Measurements from ENCODE around the gene MUC5B. TPM values are rescaled to one million over a fixed set of nuclear protein-coding genes. Genes with fewer than 3 reads are reported as not detected.

Gene MUC5B
- total RNA-seq, 1 experiment from 2014 or later, result not detected

GRCh38 chr11:1225386-1226225 lies 2.7 kb downstream of the MUC5B start:
- ChIA-PET POLR2A (interaction anchor here (0.6 to 0.7 kb wide), 2 partner anchors 32 to 150 kb away, joined by 3 read pairs; no protein-coding TSS in a partner anchor), CTCF (no interaction called here)
- Mint-ChIP-seq H3K9me3 (ENCODE audit: unreplicated experiment) (no peaks in the 10 kb centered on the region), H3K27ac (ENCODE audit: low read depth, unreplicated experiment) (no peak overlapping the region), H3K36me3 (ENCODE audit: insufficient read depth, unreplicated experiment) (no peaks in the 10 kb centered on the region), H3K4me3 (ENCODE audit: unreplicated experiment) (no peak overlapping the region), H3K4me1 (ENCODE audit: insufficient read depth, unreplicated experiment) (no peaks in the 10 kb centered on the region), H3K27me3 (ENCODE audit: insufficient read depth, unreplicated experiment) (peaks cover 10% of the 10 kb centered on the region)
- intact Hi-C loops (cut with micrococcal nuclease), result no loop called here
- no TSS peak for BruUV-seq (replicated peaks)
- no peak for DNase-seq (ENCODE audit: unreplicated experiment)
- no peak for TF ChIP-seq CTCF (IDR thresholded peaks at IDR 0.05; ENCODE audit: unreplicated experiment)

GRCh38 chr11:1226226-1226985 lies 3.5 kb downstream of the MUC5B start:
- no peak overlapping the region for H3K27ac Mint-ChIP-seq (ENCODE audit: low read depth, unreplicated experiment)

GRCh38 chr11:1226986-1227550 lies 4.2 kb downstream of the MUC5B start:
- no peak for TF ChIP-seq CTCF (IDR thresholded peaks at IDR 0.05; ENCODE audit: unreplicated experiment)
- Mint-ChIP-seq H3K27ac (ENCODE audit: low read depth, unreplicated experiment) (no peak overlapping the region), H3K36me3 (ENCODE audit: insufficient read depth, unreplicated experiment) (no peaks in the 10 kb centered on the region), H3K27me3 (ENCODE audit: insufficient read depth, unreplicated experiment) (peaks cover 10% of the 10 kb centered on the region), H3K4me3 (ENCODE audit: unreplicated experiment) (no peak overlapping the region), H3K9me3 (ENCODE audit: unreplicated experiment) (no peaks in the 10 kb centered on the region), H3K4me1 (ENCODE audit: insufficient read depth, unreplicated experiment) (no peaks in the 10 kb centered on the region)
- DNase-seq (ENCODE audit: unreplicated experiment), result no peak
- POLR2A ChIA-PET, result no interaction called here
- CTCF ChIA-PET, result no interaction called here
- intact Hi-C loops (cut with micrococcal nuclease), result no loop called here
- BruUV-seq (replicated peaks), result no TSS peak

More at GRCh38 chr11:1226226-1226985, 3.5 kb downstream of the MUC5B start:
- Mint-ChIP-seq H3K36me3 (ENCODE audit: insufficient read depth, unreplicated experiment) (no peaks in the 10 kb centered on the region), H3K9me3 (ENCODE audit: unreplicated experiment) (no peaks in the 10 kb centered on the region), H3K4me1 (ENCODE audit: insufficient read depth, unreplicated experiment) (no peaks in the 10 kb centered on the region), H3K4me3 (ENCODE audit: unreplicated experiment) (no peak overlapping the region), H3K27me3 (ENCODE audit: insufficient read depth, unreplicated experiment) (peaks cover 10% of the 10 kb centered on the region)
- CTCF ChIA-PET, result no interaction called here
- intact Hi-C loops (cut with micrococcal nuclease), result no loop called here
- POLR2A ChIA-PET, result no interaction called here
- no peak for TF ChIP-seq CTCF (IDR thresholded peaks at IDR 0.05; ENCODE audit: unreplicated experiment)
- BruUV-seq (replicated peaks), result no TSS peak
- DNase-seq (ENCODE audit: unreplicated experiment), result no peak

- no peak overlapping the region for H3K27ac Mint-ChIP-seq (ENCODE audit: low read depth, unreplicated experiment)
- no peak for DNase-seq (ENCODE audit: unreplicated experiment)
- H3K27me3 Mint-ChIP-seq (ENCODE audit: insufficient read depth, unreplicated experiment), result peaks cover 10% of the 10 kb centered on the region
- no TSS peak for BruUV-seq (replicated peaks)
- no peaks in the 10 kb centered on the region for H3K4me1 Mint-ChIP-seq (ENCODE audit: insufficient read depth, unreplicated experiment)
- ChIA-PET CTCF (no interaction called here), POLR2A (no interaction called here)
- no peaks in the 10 kb centered on the region for H3K36me3 Mint-ChIP-seq (ENCODE audit: insufficient read depth, unreplicated experiment)
- no peaks in the 10 kb centered on the region for H3K9me3 Mint-ChIP-seq (ENCODE audit: unreplicated experiment)
- H3K4me3 Mint-ChIP-seq (ENCODE audit: unreplicated experiment), result no peak overlapping the region
- intact Hi-C loops (cut with micrococcal nuclease), result no loop called here
- no peak for TF ChIP-seq CTCF (IDR thresholded peaks at IDR 0.05; ENCODE audit: unreplicated experiment)
Measured at GRCh38 chr11:1227551-1228100, 4.8 kb downstream of the MUC5B start.

All from MCF 10A (cell line).